OCI-LY3 (cell line): ENCODE measurements around the gene TRIM62.

Source experiments
- H2AFZ ChIP-seq: fragments of 200-600, 300-600 bp; shearing (Covaris generic); 2 replicates; pipeline ENCODE4 v1.6.0; 2014; ENCODE audit warnings: antibody characterized with exemption, low read depth, low read length
- H3K27ac ChIP-seq: fragments of 200-600, 300-600 bp; sonication (generic); 2 replicates; pipeline ENCODE4 v1.5.1; 2014; ENCODE audit warnings: mild to moderate bottlenecking, low read length, moderate library complexity, mixed read lengths
- H3K27me3 ChIP-seq: fragments of 200-600, 300-600 bp; sonication (generic); 2 replicates; pipeline ENCODE4 v1.6.1; 2014; ENCODE audit warnings: low read depth, low read length, mixed read lengths
- H3K36me3 ChIP-seq: fragments of 200-600, 300-600 bp; sonication (generic); replicated peaks from 2 replicates; pipeline ENCODE3; 2014; ENCODE audit warnings: low read depth, low read length, mixed read lengths
- H3K4me1 ChIP-seq: fragments of 300-600, 200-600 bp; sonication (generic); 2 replicates; pipeline ENCODE4 v1.6.1; 2014; ENCODE audit warnings: low read length, mixed read lengths
- H3K4me2 ChIP-seq: fragments of 200-600, 300-600 bp; sonication (generic); 2 replicates; pipeline ENCODE4 v1.6.1; 2014; ENCODE audit warnings: low read length, mixed read lengths
- H3K4me3 ChIP-seq: fragments of 300-600, 200-600 bp; sonication (generic); 2 replicates; pipeline ENCODE4 v1.5.1; 2014; ENCODE audit warnings: antibody characterized with exemption, mild to moderate bottlenecking, low read length, moderate library complexity
- H3K79me2 ChIP-seq: fragments of 300-600, 200-600 bp; shearing (Covaris generic); 2 replicates; pipeline ENCODE4 v1.6.1; 2014; ENCODE audit warnings: mild to moderate bottlenecking, low read length, mixed read lengths
- H3K9ac ChIP-seq: fragments of 300-600, 200-600 bp; shearing (Covaris generic); 2 replicates; pipeline ENCODE4 v1.6.0; 2014; ENCODE audit warnings: mild to moderate bottlenecking, low read length, moderate library complexity
- H3K9me3 ChIP-seq: fragments of 200-600, 300-600 bp; shearing (Covaris generic); 2 replicates; pipeline ENCODE4 v1.6.1; 2014; ENCODE audit warnings: low read length, mixed read lengths; ENCODE audit not compliant: insufficient read depth
- H4K20me1 ChIP-seq: fragments of 200-600, 300-600 bp; sonication (generic); 2 replicates; pipeline ENCODE4 v1.6.1; 2016; ENCODE audit warnings: low read length, mixed read lengths; ENCODE audit not compliant: insufficient read depth
- EZH2phosphoT487 ChIP-seq: fragments of 200-600 bp; shearing (Covaris generic); IDR thresholded peaks from 2 replicates; pipeline ENCODE4 v1.6.1; 2018; ENCODE audit warnings: antibody characterized with exemption, mixed run types, low read depth
- TF ChIP-seq, protein P1 (sequence below): fragments of 200-600, 300-600 bp; sonication (generic); IDR thresholded peaks from 2 replicates; pipeline ENCODE4 v1.5.1; 2014; ENCODE audit warnings: antibody characterized with exemption, low read length, low read depth

The TRIM62 gene

DNA sequence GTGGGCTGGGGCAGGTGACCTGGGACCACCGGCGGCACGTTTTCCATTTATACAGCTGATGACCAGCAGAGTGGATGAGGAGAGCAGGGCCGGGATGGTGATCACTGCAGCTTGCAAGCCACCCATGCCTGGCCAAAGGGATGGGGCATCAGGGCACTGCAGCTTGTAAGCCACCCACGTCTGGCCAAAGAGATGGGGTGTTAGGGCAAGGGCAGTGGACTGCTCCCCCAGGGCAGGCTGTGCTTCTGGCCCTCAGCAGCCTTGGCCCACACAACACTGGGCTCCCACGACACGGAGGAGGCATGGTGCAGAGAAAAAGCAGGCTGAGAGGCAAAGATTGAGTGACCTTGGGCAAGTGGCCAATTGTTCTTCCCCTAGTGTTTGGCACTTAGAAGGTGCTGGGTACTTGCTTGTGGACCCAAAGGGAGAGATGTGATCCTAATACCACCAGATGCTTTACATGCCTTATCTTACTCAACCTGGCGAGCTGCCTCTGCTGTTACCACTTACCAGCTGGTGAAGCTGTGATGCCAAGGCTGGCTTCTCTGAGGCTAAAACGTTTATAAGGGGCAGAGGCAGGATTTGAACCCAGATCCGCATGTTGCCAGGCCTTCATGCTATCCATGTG lies 48.3 kb downstream of the TRIM62 start:
- Histone ChIP-seq H3K4me1 (peaks cover 3% of the 10 kb centered on the region), H3K27me3 (no peaks in the 10 kb centered on the region)

DNA sequence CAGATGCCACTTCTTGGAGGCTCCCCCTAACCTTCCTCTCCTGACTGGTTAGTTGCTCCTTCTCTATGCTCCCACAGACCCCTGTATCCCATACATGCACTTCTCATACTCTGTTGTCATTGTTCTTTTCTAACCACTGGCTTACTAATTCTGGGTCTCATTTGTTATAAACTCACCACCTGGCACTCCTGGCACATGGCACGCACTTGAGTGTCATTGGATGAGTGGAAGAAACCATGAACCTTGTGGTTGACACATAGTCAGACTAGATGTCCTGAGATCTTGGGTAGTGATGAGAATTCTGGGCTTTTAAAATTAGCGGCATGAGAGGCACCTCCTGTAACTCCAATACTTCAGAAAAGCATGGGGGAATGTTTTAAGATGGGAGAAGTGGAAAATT lies 49.3 kb downstream of the TRIM62 start:
- Histone ChIP-seq H3K4me1 (peaks cover 8% of the 10 kb centered on the region), H3K4me3 (no peak overlapping the region), H2AFZ (no peak overlapping the region), H3K9me3 (no peaks in the 10 kb centered on the region), H4K20me1 (no peaks in the 10 kb centered on the region), H3K27ac (no peak overlapping the region), H3K4me2 (no peak overlapping the region), H3K36me3 (no peaks in the 10 kb centered on the region), H3K9ac (no peak overlapping the region), H3K79me2 (peaks cover 8% of the 10 kb centered on the region), H3K27me3 (no peaks in the 10 kb centered on the region)
- no peak for TF ChIP-seq EZH2phosphoT487
- TF ChIP-seq, protein P1, sequence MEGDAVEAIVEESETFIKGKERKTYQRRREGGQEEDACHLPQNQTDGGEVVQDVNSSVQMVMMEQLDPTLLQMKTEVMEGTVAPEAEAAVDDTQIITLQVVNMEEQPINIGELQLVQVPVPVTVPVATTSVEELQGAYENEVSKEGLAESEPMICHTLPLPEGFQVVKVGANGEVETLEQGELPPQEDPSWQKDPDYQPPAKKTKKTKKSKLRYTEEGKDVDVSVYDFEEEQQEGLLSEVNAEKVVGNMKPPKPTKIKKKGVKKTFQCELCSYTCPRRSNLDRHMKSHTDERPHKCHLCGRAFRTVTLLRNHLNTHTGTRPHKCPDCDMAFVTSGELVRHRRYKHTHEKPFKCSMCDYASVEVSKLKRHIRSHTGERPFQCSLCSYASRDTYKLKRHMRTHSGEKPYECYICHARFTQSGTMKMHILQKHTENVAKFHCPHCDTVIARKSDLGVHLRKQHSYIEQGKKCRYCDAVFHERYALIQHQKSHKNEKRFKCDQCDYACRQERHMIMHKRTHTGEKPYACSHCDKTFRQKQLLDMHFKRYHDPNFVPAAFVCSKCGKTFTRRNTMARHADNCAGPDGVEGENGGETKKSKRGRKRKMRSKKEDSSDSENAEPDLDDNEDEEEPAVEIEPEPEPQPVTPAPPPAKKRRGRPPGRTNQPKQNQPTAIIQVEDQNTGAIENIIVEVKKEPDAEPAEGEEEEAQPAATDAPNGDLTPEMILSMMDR, result no peak

More for the DNA sequence above, 48.3 kb downstream of the TRIM62 start:
- no peak overlapping the region for H3K4me3 ChIP-seq
- no peaks in the 10 kb centered on the region for H4K20me1 ChIP-seq
- no peak for TF ChIP-seq EZH2phosphoT487
- H3K9ac ChIP-seq, result no peak overlapping the region
- H2AFZ ChIP-seq, result no peak overlapping the region
- no peaks in the 10 kb centered on the region for H3K36me3 ChIP-seq
- H3K27ac ChIP-seq, result no peak overlapping the region
- H3K79me2 ChIP-seq, result peaks cover 2% of the 10 kb centered on the region; the same call in 1 of the 2 replicates
- no peaks in the 10 kb centered on the region for H3K9me3 ChIP-seq
- H3K4me2 ChIP-seq, result no peak overlapping the region

DNA sequence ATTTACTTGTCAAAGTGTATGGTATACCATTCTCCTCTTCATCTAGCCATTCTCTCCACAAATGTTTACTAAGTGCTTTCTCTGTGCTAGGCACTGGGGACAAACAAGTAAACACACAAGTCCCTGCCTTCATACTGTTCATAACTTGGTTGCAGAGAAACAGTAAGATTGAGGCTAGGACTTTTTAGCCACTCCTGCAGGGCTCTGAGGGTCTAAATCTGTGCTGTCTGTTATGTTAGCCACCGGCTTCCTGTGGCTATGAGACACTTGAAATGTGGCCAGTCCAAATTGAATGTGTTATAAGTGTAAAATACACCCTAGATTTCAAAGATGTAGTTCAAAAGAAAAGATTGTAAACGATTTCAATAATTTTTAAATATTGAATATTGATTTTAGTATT lies 50.7 kb downstream of the TRIM62 start:
- H4K20me1 ChIP-seq, result no peaks in the 10 kb centered on the region
- H3K79me2 ChIP-seq, result peaks cover 15% of the 10 kb centered on the region
- no peak overlapping the region for H3K9ac ChIP-seq
- TF ChIP-seq, protein P1, result no peak
- no peak for TF ChIP-seq EZH2phosphoT487
- H3K27me3 ChIP-seq, result no peaks in the 10 kb centered on the region
- no peak overlapping the region for H3K27ac ChIP-seq
- no peak overlapping the region for H2AFZ ChIP-seq
- no peak overlapping the region for H3K4me2 ChIP-seq
- peaks cover 10% of the 10 kb centered on the region for H3K4me1 ChIP-seq
- H3K36me3 ChIP-seq, result no peaks in the 10 kb centered on the region
- H3K4me3 ChIP-seq, result no peak overlapping the region
- H3K9me3 ChIP-seq, result no peaks in the 10 kb centered on the region

DNA sequence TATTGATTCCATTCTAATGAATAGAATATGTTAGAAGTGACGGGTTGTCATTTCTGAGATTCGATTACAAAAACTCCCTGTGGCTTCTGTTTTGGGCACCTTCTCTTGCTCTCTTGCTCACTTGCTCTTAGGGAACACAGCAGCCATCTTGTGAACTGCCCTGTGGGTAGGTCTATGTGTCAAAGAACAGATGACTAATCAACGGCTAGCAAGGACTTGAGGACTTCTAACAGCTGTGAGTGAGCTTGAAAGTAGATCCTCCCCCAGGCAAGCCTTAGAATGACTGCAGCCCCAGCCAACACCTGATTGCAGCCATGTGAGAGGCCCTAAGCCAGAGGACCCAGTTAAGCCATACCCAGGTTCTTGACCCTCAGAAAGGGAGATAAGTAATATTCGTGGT lies 51.5 kb downstream of the TRIM62 start:
- Histone ChIP-seq H3K4me1 (peaks cover 14% of the 10 kb centered on the region), H2AFZ (no peak overlapping the region), H3K27ac (no peak overlapping the region), H3K36me3 (no peaks in the 10 kb centered on the region), H4K20me1 (no peaks in the 10 kb centered on the region), H3K4me2 (no peak overlapping the region), H3K9me3 (no peaks in the 10 kb centered on the region), H3K4me3 (no peak overlapping the region), H3K79me2 (peaks cover 17% of the 10 kb centered on the region), H3K9ac (no peak overlapping the region), H3K27me3 (no peaks in the 10 kb centered on the region)
- TF ChIP-seq EZH2phosphoT487, result no peak
- TF ChIP-seq, protein P1, result no peak
